ENCODE data around the gene CBR3. TPM values are rescaled to one million over a fixed set of nuclear protein-coding genes. Genes with fewer than 3 reads are reported as not detected.
A peak's percentile ranks its signal among the peaks of the same experiment; 100 is the strongest.

CBR3 gene
- total RNA-seq, 1 experiment from 2014 or later, result 8.3 TPM

GRCh38 chr21:36175771-36176565, 41.1 kb downstream of the CBR3 start:
- no peaks in the 10 kb centered on the region for H3K27me3 ChIP-seq (ENCODE audit: control insufficient read depth, insufficient read depth, low read length)
- no peaks in the 10 kb centered on the region; the same call in 1 of the 2 replicates for H3K36me3 ChIP-seq (replicated peaks; ENCODE audit: control insufficient read depth, insufficient read depth, low read length)
- no peak overlapping the region for H3K4me3 ChIP-seq (ENCODE audit: insufficient read depth, low read depth, low read length)
- no peak for DNase-seq

DNA sequence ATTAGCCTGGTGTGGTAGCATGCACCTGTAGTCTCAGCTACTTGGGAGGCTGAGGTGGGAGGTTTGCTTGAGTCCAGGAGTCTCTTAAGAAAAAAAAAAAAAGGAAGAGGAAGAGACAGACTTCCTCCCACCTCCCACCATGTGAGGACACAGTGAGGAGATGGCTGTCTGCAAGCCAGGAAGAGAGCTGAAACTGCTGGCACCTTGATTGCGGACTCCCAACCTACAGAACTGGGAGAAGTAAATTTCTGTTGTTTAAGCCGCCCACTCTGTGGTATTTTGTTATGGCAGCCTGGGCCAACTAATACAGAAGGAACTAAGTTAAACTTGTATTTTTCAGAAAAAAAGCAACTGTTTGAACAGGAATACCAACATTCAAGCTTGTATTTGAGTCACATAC, 43.5 kb downstream of the CBR3 start:
- H3K27me3 ChIP-seq (ENCODE audit: control insufficient read depth, insufficient read depth, low read length), result no peaks in the 10 kb centered on the region
- no peak for DNase-seq
- no peaks in the 10 kb centered on the region; the same call in 1 of the 2 replicates for H3K36me3 ChIP-seq (replicated peaks; ENCODE audit: control insufficient read depth, insufficient read depth, low read length)
- no peak overlapping the region for H3K4me3 ChIP-seq (ENCODE audit: insufficient read depth, low read depth, low read length)

GRCh38 chr21:36179145-36179544, 44.3 kb downstream of the CBR3 start:
- no peak overlapping the region for H3K4me3 ChIP-seq (ENCODE audit: insufficient read depth, low read depth, low read length)
- no peaks in the 10 kb centered on the region for H3K27me3 ChIP-seq (ENCODE audit: control insufficient read depth, insufficient read depth, low read length)
- H3K36me3 ChIP-seq (replicated peaks; ENCODE audit: control insufficient read depth, insufficient read depth, low read length), result no peaks in the 10 kb centered on the region; the same call in 1 of the 2 replicates
- DNase-seq, result no peak

DNA sequence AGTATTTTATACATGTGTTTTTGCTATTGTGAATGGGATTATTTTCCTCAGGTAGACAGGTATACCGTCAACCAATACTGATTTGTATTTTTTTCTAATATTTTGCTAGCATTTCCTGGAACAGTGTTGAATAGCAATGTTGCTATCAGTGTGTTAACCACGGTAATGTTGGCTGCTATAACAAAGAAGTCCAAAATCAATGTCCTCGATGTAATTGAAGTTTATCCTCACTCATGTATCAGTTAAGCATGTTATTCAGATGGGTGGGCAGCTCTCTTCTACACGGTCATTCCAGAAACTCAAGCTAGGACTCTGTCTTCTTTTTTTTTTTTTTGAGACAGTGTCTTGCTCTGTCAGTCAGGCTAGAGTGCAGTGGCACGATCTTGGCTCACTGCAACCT, 46.1 kb downstream of the CBR3 start:
- H3K36me3 ChIP-seq (replicated peaks; ENCODE audit: control insufficient read depth, insufficient read depth, low read length), result no peaks in the 10 kb centered on the region
- no peak overlapping the region for H3K4me3 ChIP-seq (ENCODE audit: insufficient read depth, low read depth, low read length)
- no peak for DNase-seq
- no peaks in the 10 kb centered on the region for H3K27me3 ChIP-seq (ENCODE audit: control insufficient read depth, insufficient read depth, low read length)

DNA sequence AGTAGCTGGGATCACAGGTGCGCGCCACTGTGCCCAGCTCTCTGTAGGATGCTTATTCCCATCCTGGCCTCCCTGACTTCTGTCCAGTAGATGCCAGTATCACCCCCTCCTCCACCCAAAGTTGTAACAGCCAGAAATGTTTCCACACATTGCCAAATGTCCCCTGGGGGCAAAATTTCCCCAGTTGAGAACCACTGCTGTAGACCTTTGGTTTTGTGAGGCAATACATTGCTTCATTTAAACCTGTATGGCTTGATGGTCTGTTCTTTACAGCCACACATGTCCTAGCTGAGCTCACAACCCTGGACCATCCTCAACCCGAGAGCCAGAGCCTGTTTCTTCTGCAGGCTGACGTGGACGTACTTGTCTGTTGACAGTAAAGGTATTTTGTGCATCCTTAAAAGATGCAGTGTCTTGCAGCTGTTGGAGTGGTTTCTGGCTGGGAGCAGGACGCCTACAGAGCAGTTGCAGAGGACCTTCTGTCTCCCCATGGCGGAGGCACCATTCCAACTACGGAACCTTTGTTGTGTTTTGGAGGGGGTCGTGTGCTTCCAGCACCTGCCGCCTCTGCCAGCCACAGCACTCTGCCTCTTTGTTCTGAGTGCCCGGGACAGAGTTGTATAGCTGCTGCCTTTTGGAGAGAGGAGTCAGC, 48.4 kb downstream of the CBR3 start:
- Histone ChIP-seq H3K36me3 (replicated peaks; ENCODE audit: control insufficient read depth, insufficient read depth, low read length) (no peaks in the 10 kb centered on the region), H3K4me3 (ENCODE audit: insufficient read depth, low read depth, low read length) (no peak overlapping the region), H3K27me3 (ENCODE audit: control insufficient read depth, insufficient read depth, low read length) (no peaks in the 10 kb centered on the region)
- DNase-seq, result no peak

DNA sequence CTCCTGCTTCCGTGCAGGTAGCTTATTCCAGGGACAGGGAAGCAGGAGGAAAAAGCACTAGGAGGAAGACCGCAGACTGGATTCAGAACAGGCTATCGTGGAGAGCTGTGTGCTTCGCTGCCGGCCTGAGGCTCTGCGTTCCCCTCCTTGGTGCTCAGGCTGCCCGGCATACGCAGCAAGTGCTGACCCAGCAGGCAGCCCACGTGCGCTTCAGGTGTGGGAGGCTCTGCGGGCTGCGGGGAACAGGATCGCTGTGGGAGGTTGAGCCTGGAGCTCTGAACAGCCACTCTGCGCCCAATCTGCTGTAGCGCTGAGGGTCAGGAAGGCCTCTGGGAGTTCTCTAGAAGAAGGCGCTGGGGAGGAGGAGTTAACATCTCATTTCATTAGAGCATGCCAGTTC, 49.7 kb downstream of the CBR3 start:
- Histone ChIP-seq H3K36me3 (replicated peaks; ENCODE audit: control insufficient read depth, insufficient read depth, low read length) (no peaks in the 10 kb centered on the region), H3K4me3 (ENCODE audit: insufficient read depth, low read depth, low read length) (no peak overlapping the region), H3K27me3 (ENCODE audit: control insufficient read depth, insufficient read depth, low read length) (no peaks in the 10 kb centered on the region)
- no peak for DNase-seq

DNA sequence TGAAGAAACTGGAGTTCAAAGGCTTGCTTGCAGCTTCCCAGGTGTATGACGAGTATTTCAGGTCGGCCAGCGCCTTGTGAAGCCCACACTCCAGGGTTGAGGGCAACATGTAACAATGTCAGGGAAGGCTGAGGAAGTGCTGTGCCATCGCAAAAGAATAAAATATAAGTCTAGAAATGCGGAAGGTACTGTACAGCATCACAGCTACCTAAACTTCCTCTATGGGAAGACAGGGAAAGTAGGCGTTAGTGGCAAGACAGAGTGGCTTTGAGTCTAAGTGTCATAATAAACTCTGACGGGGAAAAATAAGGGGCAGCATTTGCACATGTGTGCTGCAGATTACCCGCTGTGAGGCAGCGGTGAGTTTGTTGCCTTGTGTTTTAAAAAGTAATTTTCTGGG, 50.6 kb downstream of the CBR3 start:
- Histone ChIP-seq H3K4me3 (ENCODE audit: insufficient read depth, low read depth, low read length) (no peak overlapping the region), H3K27me3 (ENCODE audit: control insufficient read depth, insufficient read depth, low read length) (no peaks in the 10 kb centered on the region), H3K36me3 (replicated peaks; ENCODE audit: control insufficient read depth, insufficient read depth, low read length) (no peaks in the 10 kb centered on the region)
- DNase-seq, result no peak

DNA sequence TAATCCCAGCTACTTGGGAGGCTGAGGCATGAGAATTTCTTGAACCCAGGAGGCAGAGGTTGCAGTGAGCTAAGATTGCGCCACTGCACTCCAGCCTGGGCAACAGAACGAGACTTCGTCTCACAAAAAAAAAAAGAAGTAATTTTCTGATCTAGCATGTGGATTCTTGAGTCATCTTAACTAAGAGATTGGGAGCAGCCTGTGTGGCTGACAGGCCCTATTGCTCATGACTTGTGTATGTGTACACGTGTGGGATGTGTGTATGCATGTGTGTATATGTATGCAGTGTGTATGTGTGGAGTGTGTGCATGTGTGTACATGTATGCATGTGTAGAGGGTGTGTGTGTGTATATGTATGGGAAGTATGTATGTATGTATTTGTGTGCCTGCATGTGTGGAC, 51.2 kb downstream of the CBR3 start:
- no peak for DNase-seq
- Histone ChIP-seq H3K27me3 (ENCODE audit: control insufficient read depth, insufficient read depth, low read length) (no peaks in the 10 kb centered on the region), H3K36me3 (replicated peaks; ENCODE audit: control insufficient read depth, insufficient read depth, low read length) (no peaks in the 10 kb centered on the region), H3K4me3 (ENCODE audit: insufficient read depth, low read depth, low read length) (no peak overlapping the region)

DNA sequence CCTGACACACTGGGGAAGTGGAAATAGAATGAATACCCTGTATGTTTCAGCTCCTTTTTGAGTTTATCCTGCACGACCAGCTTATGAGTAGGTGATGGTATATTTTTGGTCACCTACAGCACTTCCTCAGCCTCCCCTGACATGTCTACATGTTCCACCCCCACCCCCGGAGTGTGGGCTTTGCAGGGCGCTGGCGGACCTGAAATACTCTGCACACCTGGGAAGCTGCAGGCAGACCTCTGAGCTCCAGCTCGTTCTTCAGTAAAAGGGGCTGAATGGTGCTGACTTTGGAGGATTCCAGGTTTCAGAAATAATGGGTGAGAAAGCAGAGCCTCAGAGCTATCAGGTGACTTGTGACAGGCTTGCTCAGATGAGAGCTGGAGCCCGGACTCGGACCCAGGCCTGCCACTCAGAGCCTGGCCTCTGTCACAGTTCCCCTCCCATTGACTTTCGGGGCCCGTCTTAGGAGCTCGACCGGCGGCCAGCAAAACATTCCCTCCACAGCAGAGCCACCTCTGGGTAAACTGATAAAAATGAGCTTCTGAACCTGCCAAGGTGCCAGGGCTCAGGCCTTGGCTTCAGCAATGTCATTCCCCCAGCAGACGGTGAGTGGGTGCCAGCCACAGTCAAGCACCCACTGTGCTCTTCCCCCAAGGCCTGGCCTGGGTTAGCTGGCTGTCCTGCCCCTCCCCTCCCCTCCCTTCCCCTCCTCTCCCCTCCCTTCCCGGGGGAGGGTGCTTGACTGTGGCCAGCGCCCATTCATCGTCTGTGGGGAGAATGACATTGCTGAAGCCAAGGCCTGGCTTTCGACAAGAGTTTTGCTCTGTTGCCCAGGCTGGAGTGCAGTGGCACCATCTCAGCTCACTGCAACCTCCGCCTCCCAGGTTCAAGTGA, 51.9 kb downstream of the CBR3 start:
- peak; percentile 59 for DNase-seq
- H3K36me3 ChIP-seq (replicated peaks; ENCODE audit: control insufficient read depth, insufficient read depth, low read length), result no peaks in the 10 kb centered on the region
- no peak overlapping the region for H3K4me3 ChIP-seq (ENCODE audit: insufficient read depth, low read depth, low read length)
- H3K27me3 ChIP-seq (ENCODE audit: control insufficient read depth, insufficient read depth, low read length), result no peaks in the 10 kb centered on the region

GRCh38 chr21:36188081-36188681, 53.3 kb downstream of the CBR3 start:
- Histone ChIP-seq H3K4me3 (ENCODE audit: insufficient read depth, low read depth, low read length) (no peak overlapping the region), H3K27me3 (ENCODE audit: control insufficient read depth, insufficient read depth, low read length) (no peaks in the 10 kb centered on the region), H3K36me3 (replicated peaks; ENCODE audit: control insufficient read depth, insufficient read depth, low read length) (no peaks in the 10 kb centered on the region)
- DNase-seq, result no peak

- no peaks in the 10 kb centered on the region for H3K36me3 ChIP-seq (replicated peaks; ENCODE audit: control insufficient read depth, insufficient read depth, low read length)
- no peak overlapping the region for H3K4me3 ChIP-seq (ENCODE audit: insufficient read depth, low read depth, low read length)
- DNase-seq, result no peak
- no peaks in the 10 kb centered on the region for H3K27me3 ChIP-seq (ENCODE audit: control insufficient read depth, insufficient read depth, low read length)
Observed at GRCh38 chr21:36188937-36189336, 54.1 kb downstream of the CBR3 start.

GRCh38 chr21:36190736-36191135, 55.9 kb downstream of the CBR3 start:
- Histone ChIP-seq H3K27me3 (ENCODE audit: control insufficient read depth, insufficient read depth, low read length) (no peaks in the 10 kb centered on the region), H3K36me3 (replicated peaks; ENCODE audit: control insufficient read depth, insufficient read depth, low read length) (no peaks in the 10 kb centered on the region), H3K4me3 (ENCODE audit: insufficient read depth, low read depth, low read length) (no peak overlapping the region)
- no peak for DNase-seq

DNA sequence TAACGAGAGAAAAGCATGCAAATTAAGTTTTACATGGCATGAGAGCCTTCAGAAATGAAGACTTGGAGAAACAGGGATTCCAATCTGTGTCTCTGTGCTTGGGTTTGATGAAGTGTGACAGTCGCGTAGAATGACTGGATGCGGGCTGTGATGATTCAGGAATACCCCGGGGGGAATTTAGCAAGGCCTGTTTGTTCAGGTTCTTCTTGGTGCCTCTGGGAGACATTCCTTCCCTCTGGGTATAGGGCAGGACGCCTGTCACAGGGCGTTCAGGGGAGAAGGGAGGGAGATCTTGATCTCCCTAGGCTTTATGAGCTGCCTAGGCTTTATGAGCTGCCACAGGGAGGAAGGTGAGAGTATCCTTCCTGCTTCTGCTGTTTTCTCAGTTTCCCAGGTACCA, 58.3 kb downstream of the CBR3 start:
- H3K36me3 ChIP-seq (replicated peaks; ENCODE audit: control insufficient read depth, insufficient read depth, low read length), result no peaks in the 10 kb centered on the region
- no peak for DNase-seq
- no peaks in the 10 kb centered on the region for H3K27me3 ChIP-seq (ENCODE audit: control insufficient read depth, insufficient read depth, low read length)
- no peak overlapping the region for H3K4me3 ChIP-seq (ENCODE audit: insufficient read depth, low read depth, low read length)

GRCh38 chr21:36194024-36194423, 59.1 kb downstream of the CBR3 start:
- no peaks in the 10 kb centered on the region for H3K36me3 ChIP-seq (replicated peaks; ENCODE audit: control insufficient read depth, insufficient read depth, low read length)
- no peak overlapping the region for H3K4me3 ChIP-seq (ENCODE audit: insufficient read depth, low read depth, low read length)
- H3K27me3 ChIP-seq (ENCODE audit: control insufficient read depth, insufficient read depth, low read length), result no peaks in the 10 kb centered on the region
- no peak for DNase-seq

All from H7 (cell line).